Endothelial cell of umbilical vein (primary cell): Measurements from ENCODE around the gene AZU1. TPM values are rescaled to one million over a fixed set of nuclear protein-coding genes. Genes with fewer than 3 reads are reported as not detected.

Experiments
- BruUV-seq: library from RNA; stranded (reverse); fragments of 400-500 nt; replicated peaks from 2 replicates; lab custom pipeline; 2021; lab: Mats Ljungman, UMichigan
- CTCF ChIA-PET: fragments of 300-600, 350-600 bp; sonication (Branson Sonifier 250); formaldehyde crosslinking; loops from one replicate; lab custom pipeline; 2021; ENCODE audit warnings: antibody characterized with exemption, inconsistent platforms; lab: Charles Lee
- POLR2A ChIA-PET: fragments of 300-600, 350-600 bp; sonication (Branson Sonifier 250); formaldehyde crosslinking; loops from one replicate; lab custom pipeline; 2021; ENCODE audit warnings: antibody characterized with exemption, inconsistent platforms; lab: Charles Lee
- DNase-seq: peaks from one replicate; pipeline ENCODE4 v3.0.0-alpha.2; 2011; ENCODE audit warnings: low read depth, low spot score
- FAIRE-seq: peaks from 2 replicates; lab custom pipeline; 2011; peaks lifted over from hg19 to GRCh38; lab: Jason Lieb, UNC
- H2AFZ ChIP-seq: 2 replicates; pipeline ENCODE4 v1.6.0; 2012; ENCODE audit warnings: low read depth, low read length, control low read depth, inconsistent platforms
- H3K27ac ChIP-seq: 2 replicates; pipeline ENCODE4 v1.5.1; 2011; ENCODE audit warnings: low read depth, mild to moderate bottlenecking, control low read depth, low read length, moderate library complexity; ENCODE audit not compliant: insufficient read depth
- H3K27me3 ChIP-seq, 2 experiments: 2 replicates each; pipeline versions ENCODE4 v1.6.0 to v1.6.1; 2011; ENCODE audit warnings: low read length in 2 of 2, mixed read lengths in 1 of 2; ENCODE audit not compliant: control insufficient read depth in 2 of 2, insufficient read depth in 2 of 2
- H3K36me3 ChIP-seq, 2 experiments: 2 replicates in 1 of 2; 3 replicates in 1 of 2; pipeline ENCODE4 v1.5.1; 2011; ENCODE audit warnings: low read length in 2 of 2, mild to moderate bottlenecking in 1 of 2, moderate library complexity in 1 of 2; ENCODE audit not compliant: control insufficient read depth in 2 of 2, insufficient read depth in 2 of 2; ENCODE audit errors: extremely low read depth in 1 of 2
- H3K4me1 ChIP-seq: 3 replicates; pipeline ENCODE4 v1.5.1; 2011; ENCODE audit warnings: mild to moderate bottlenecking, low read length; ENCODE audit not compliant: control insufficient read depth, insufficient read depth; ENCODE audit errors: extremely low read depth
- H3K4me2 ChIP-seq: 2 replicates; pipeline ENCODE4 v1.6.1; 2011; ENCODE audit warnings: low read length, control low read depth, mixed read lengths; ENCODE audit not compliant: insufficient read depth
- H3K4me3 ChIP-seq, 3 experiments: fragments of 200-600 bp in 1 of 3; sonication (generic), shearing (Covaris generic) in 1 of 3; replicated peaks in 1 of 3; 2 replicates each; pipeline ENCODE4 v1.5.1; 2011 to 2016; ENCODE audit warnings: control low read depth in 3 of 3, low read length in 3 of 3, mild to moderate bottlenecking in 2 of 3, inconsistent platforms in 1 of 3, low read depth in 1 of 3, moderate library complexity in 1 of 3; ENCODE audit not compliant: insufficient read depth in 1 of 3
- H3K79me2 ChIP-seq: 2 replicates; pipeline ENCODE4 v1.6.0; 2012; ENCODE audit warnings: low read length, inconsistent platforms; ENCODE audit not compliant: control insufficient read depth, insufficient read depth
- H3K9ac ChIP-seq: replicated peaks from 2 replicates; pipeline ENCODE3; 2011; ENCODE audit warnings: low read length, control low read depth; ENCODE audit not compliant: insufficient read depth; ENCODE audit errors: extremely low read depth
- H3K9me1 ChIP-seq: replicated peaks from 3 replicates; pipeline ENCODE4 v1.6.0; 2011; ENCODE audit warnings: mild to moderate bottlenecking, low read length; ENCODE audit not compliant: control insufficient read depth, insufficient read depth; ENCODE audit errors: extremely low read depth
- H3K9me3 ChIP-seq: replicated peaks from 2 replicates; pipeline ENCODE4 v1.5.1; 2012; ENCODE audit warnings: low read length, inconsistent platforms; ENCODE audit not compliant: control insufficient read depth, insufficient read depth
- H4K20me1 ChIP-seq: replicated peaks from 2 replicates; pipeline ENCODE3; 2011; ENCODE audit warnings: mild to moderate bottlenecking, low read length; ENCODE audit not compliant: control insufficient read depth, insufficient read depth; ENCODE audit errors: extremely low read depth
- EZH2 ChIP-seq: IDR thresholded peaks from 2 replicates; pipeline ENCODE4 v1.6.1; 2012; ENCODE audit warnings: borderline replicate concordance, low read depth, mild to moderate bottlenecking, moderate library complexity, low read length, inconsistent platforms; ENCODE audit not compliant: severe bottlenecking
- FOS ChIP-seq: IDR thresholded peaks from 2 replicates; pipeline ENCODE4 v1.6.1; 2011; ENCODE audit warnings: mild to moderate bottlenecking, low read length, moderate library complexity, borderline replicate concordance; ENCODE audit not compliant: insufficient read depth
- GATA2 ChIP-seq: IDR thresholded peaks from 2 replicates; pipeline ENCODE4 v1.7.0; 2011; ENCODE audit warnings: low read depth, mild to moderate bottlenecking, moderate library complexity, mixed read lengths, low read length; ENCODE audit not compliant: insufficient read length, insufficient read depth
- JUN ChIP-seq: IDR thresholded peaks from 2 replicates; pipeline ENCODE4 v1.6.1; 2011; ENCODE audit warnings: borderline replicate concordance, low read depth; ENCODE audit not compliant: insufficient read length, insufficient read depth
- MYC ChIP-seq: IDR thresholded peaks from one replicate; pipeline ENCODE4 v1.6.1; 2011; ENCODE audit warnings: mild to moderate bottlenecking, low read depth, low read length
- POLR2AphosphoS5 ChIP-seq: IDR thresholded peaks from 2 replicates; pipeline ENCODE4 v1.6.1; 2012; ENCODE audit warnings: low read depth, mild to moderate bottlenecking, control low read depth, low read length, moderate library complexity; ENCODE audit not compliant: insufficient read depth
- dilution Hi-C: fragments of 300-500 bp; cut with MboI; formaldehyde crosslinking; loops from one replicate; pipeline ENCODE4 v1.15.0; 2019; ENCODE audit warnings: low sequenced_read_pairs; ENCODE audit not compliant: extremely low pct_ligation_motif_present
- intact Hi-C: fragments of 100-400 bp; cut with micrococcal nuclease; formaldehyde crosslinking; loops from one replicate; pipeline ENCODE4 v1.10.0; 2022
- polyA plus RNA-seq, 4 experiments: library from polyadenylated mRNA; depleted of rRNA in 3 of 4; stranded (reverse) in 3 of 4; unstranded in 1 of 4; fragments of >200 nt; gene quantifications; 2 replicates each; pipeline versions ENCODE4 v1.2.1 to v1.2.3, GENCODE V29; 2011 to 2012; ENCODE audit warnings: missing spikeins in 1 of 4
- total RNA-seq: library from RNA; stranded (reverse); gene quantifications from 2 replicates; pipeline ENCODE4 v1.2.3, GENCODE V29; 2021
- TF ChIP-seq, protein P1 (sequence below): IDR thresholded peaks from 2 replicates; pipeline ENCODE4 v1.6.1; 2011; ENCODE audit not compliant: insufficient read depth, insufficient read length

AZU1 gene
- total and polyA plus RNA-seq, 2 donors (not counting 3 experiments of a cell fraction or from before 2014, with no cell fraction given), result 0.12 TPM; not detected in 1

DNA sequence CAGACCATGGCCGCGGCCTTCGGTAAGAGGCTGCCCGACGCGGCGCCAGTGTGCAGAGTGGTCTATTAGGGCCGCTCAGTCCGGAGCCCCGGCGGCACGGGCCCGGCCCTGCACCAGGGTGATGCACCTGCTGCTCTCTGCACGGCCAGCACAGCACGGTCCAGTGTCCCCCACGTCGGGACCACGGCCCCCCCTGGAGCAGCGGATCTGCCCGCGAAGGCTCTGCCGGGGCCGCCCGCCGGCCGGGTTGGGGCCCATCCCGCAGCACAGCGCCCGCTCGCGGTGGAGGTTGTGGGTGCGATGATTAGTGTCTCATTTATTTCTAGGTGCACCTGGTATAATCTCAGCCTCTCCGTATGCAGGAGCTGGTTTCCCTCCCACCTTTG lies 22.5 kb upstream of the AZU1 start:
- H3K27me3 ChIP-seq, result no peaks in the 10 kb centered on the region
- no peak overlapping the region for H3K9ac ChIP-seq
- DNase-seq, result no peak
- peaks cover 92% of the 10 kb centered on the region for H3K79me2 ChIP-seq
- ChIA-PET POLR2A (no interaction called here), CTCF (interaction anchor here (1.0 to 5.5 kb wide), 2 partner anchors 35 to 58 kb away, joined by 4 to 32 read pairs; no protein-coding TSS in a partner anchor)
- H4K20me1 ChIP-seq, result no peaks in the 10 kb centered on the region
- no peak overlapping the region for H2AFZ ChIP-seq
- intact Hi-C loops, result no loop called here
- no peaks in the 10 kb centered on the region for H3K9me3 ChIP-seq
- no peak overlapping the region for H3K27ac ChIP-seq
- dilution Hi-C loops, result no loop called here
- H3K36me3 ChIP-seq, result peaks cover 55 to 77% of the 10 kb centered on the region in 2 experiments
- no TSS peak for BruUV-seq
- TF ChIP-seq JUN, result no peak
- TF ChIP-seq, protein P1, sequence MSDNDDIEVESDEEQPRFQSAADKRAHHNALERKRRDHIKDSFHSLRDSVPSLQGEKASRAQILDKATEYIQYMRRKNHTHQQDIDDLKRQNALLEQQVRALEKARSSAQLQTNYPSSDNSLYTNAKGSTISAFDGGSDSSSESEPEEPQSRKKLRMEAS, result no peak
- TF ChIP-seq FOS, result no peak
- TF ChIP-seq GATA2, result no peak
- TF ChIP-seq POLR2AphosphoS5, result no peak
- no peak for TF ChIP-seq MYC
- no peak for TF ChIP-seq EZH2
- peaks cover 25% of the 10 kb centered on the region for H3K4me1 ChIP-seq
- H3K4me3 ChIP-seq, result no peak overlapping the region
- no peak for FAIRE-seq
- no peaks in the 10 kb centered on the region for H3K9me1 ChIP-seq
- no peak overlapping the region for H3K4me2 ChIP-seq
